ENCODE data around the gene KCNA2. TPM values are rescaled to one million over a fixed set of nuclear protein-coding genes. Genes with fewer than 3 reads are reported as not detected.

Gene KCNA2
- total RNA-seq, 1 experiment from 2014 or later = 1.1 TPM

DNA sequence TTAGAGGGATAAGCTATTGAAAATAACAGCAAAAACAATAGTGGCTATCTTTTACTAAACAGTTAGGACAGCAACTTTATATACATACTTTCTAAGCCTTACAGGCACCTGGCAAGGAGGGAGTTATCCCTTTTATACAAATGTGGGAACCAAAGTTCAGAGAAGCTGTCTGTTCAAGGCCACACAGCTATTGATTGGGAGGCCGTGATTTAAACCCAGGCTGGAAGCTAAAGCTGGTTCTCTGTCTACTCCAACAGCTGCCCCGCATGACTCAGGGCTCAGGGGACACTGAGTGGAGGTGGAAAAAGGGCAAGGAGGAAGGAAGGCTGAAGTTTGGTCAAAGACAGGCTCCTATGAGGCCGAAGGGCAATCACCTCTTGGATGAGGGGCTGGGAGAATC, 26.7 kb downstream of the KCNA2 start:
- Histone ChIP-seq H3K36me3 (ENCODE audit: control insufficient read depth, insufficient read depth, low read length) (no peaks in the 10 kb centered on the region), H3K27ac (ENCODE audit: low read length) (no peak overlapping the region), H3K4me1 (ENCODE audit: control insufficient read depth, insufficient read depth, low read length) (no peaks in the 10 kb centered on the region), H3K4me3 (ENCODE audit: low read depth in 2 of 2, low read length in 2 of 2) (no peak overlapping the region), H3K27me3 (ENCODE audit: control insufficient read depth, insufficient read depth, low read length) (no peaks in the 10 kb centered on the region; the same call in 1 of the 2 replicates), H3K9me3 (ENCODE audit: control insufficient read depth, insufficient read depth, low read depth, low read length) (no peaks in the 10 kb centered on the region)
- CTCF ChIA-PET = no interaction called here
- DNase-seq (ENCODE audit: low read depth, low spot score) (no peak), ATAC-seq (no peak)
- in situ Hi-C loops (cut with HindIII; ENCODE audit: low pct_unique_long_range_greater_than_20kb, low sequenced_read_pairs) (no loop called here), intact Hi-C loops (cut with micrococcal nuclease; ENCODE audit: unreplicated experiment) (no loop called here)
- TF ChIP-seq POLR2AphosphoS5 (IDR thresholded peaks at IDR 0.05; ENCODE audit: low read depth, low read length) (no peak), SIN3A (IDR thresholded peaks at IDR 0.05; ENCODE audit: borderline replicate concordance, insufficient read depth, low read depth, low read length) (no peak), TCF7L2 (IDR thresholded peaks at IDR 0.05; ENCODE audit: low read depth, low read length) (no peak), REST (IDR thresholded peaks at IDR 0.05; ENCODE audit: insufficient read depth in 1 of 2, low read depth in 2 of 2, low read length in 1 of 2) (no peak)
- TF ChIP-seq, protein P1, sequence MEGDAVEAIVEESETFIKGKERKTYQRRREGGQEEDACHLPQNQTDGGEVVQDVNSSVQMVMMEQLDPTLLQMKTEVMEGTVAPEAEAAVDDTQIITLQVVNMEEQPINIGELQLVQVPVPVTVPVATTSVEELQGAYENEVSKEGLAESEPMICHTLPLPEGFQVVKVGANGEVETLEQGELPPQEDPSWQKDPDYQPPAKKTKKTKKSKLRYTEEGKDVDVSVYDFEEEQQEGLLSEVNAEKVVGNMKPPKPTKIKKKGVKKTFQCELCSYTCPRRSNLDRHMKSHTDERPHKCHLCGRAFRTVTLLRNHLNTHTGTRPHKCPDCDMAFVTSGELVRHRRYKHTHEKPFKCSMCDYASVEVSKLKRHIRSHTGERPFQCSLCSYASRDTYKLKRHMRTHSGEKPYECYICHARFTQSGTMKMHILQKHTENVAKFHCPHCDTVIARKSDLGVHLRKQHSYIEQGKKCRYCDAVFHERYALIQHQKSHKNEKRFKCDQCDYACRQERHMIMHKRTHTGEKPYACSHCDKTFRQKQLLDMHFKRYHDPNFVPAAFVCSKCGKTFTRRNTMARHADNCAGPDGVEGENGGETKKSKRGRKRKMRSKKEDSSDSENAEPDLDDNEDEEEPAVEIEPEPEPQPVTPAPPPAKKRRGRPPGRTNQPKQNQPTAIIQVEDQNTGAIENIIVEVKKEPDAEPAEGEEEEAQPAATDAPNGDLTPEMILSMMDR (IDR thresholded peaks at IDR 0.05) = no peak
- POLR2A ChIA-PET = no interaction called here
- BruUV-seq (replicated peaks) = no TSS peak

GRCh38 chr1:110576441-110576840, 29.7 kb downstream of the KCNA2 start:
- H3K36me3 ChIP-seq (ENCODE audit: control insufficient read depth, insufficient read depth, low read length) = no peaks in the 10 kb centered on the region
- H3K4me1 ChIP-seq (ENCODE audit: control insufficient read depth, insufficient read depth, low read length) = no peaks in the 10 kb centered on the region
- H3K27me3 ChIP-seq (ENCODE audit: control insufficient read depth, insufficient read depth, low read length) = no peaks in the 10 kb centered on the region; the same call in 1 of the 2 replicates
- TF ChIP-seq SIN3A (IDR thresholded peaks at IDR 0.05; ENCODE audit: borderline replicate concordance, insufficient read depth, low read depth, low read length) = no peak
- no peak for TF ChIP-seq TCF7L2 (IDR thresholded peaks at IDR 0.05; ENCODE audit: low read depth, low read length)
- TF ChIP-seq, protein P1 (IDR thresholded peaks at IDR 0.05) = no peak
- no peak for TF ChIP-seq REST (IDR thresholded peaks at IDR 0.05; ENCODE audit: insufficient read depth in 1 of 2, low read depth in 2 of 2, low read length in 1 of 2)
- no peak for TF ChIP-seq POLR2AphosphoS5 (IDR thresholded peaks at IDR 0.05; ENCODE audit: low read depth, low read length)
- H3K27ac ChIP-seq (ENCODE audit: low read length) = no peak overlapping the region
- POLR2A ChIA-PET = no interaction called here
- in situ Hi-C loops (cut with HindIII; ENCODE audit: low pct_unique_long_range_greater_than_20kb, low sequenced_read_pairs) = no loop called here
- intact Hi-C loops (cut with micrococcal nuclease; ENCODE audit: unreplicated experiment) = no loop called here
- no peak for DNase-seq (ENCODE audit: low read depth, low spot score)
- H3K9me3 ChIP-seq (ENCODE audit: control insufficient read depth, insufficient read depth, low read depth, low read length) = no peaks in the 10 kb centered on the region
- ATAC-seq = no peak
- H3K4me3 ChIP-seq (ENCODE audit: low read depth in 2 of 2, low read length in 2 of 2) = no peak overlapping the region
- CTCF ChIA-PET = no interaction called here
- no TSS peak for BruUV-seq (replicated peaks)

Data from Panc1 (cell line).